ENCODE measurements around the gene ZBTB18. TPM values are rescaled to one million over a fixed set of nuclear protein-coding genes. Genes with fewer than 3 reads are reported as not detected.

The ZBTB18 gene
- total and polyA plus RNA-seq, 2 of the 4 experiments (the other 2 are of a cell fraction): 10.0 to 16.0 TPM

DNA sequence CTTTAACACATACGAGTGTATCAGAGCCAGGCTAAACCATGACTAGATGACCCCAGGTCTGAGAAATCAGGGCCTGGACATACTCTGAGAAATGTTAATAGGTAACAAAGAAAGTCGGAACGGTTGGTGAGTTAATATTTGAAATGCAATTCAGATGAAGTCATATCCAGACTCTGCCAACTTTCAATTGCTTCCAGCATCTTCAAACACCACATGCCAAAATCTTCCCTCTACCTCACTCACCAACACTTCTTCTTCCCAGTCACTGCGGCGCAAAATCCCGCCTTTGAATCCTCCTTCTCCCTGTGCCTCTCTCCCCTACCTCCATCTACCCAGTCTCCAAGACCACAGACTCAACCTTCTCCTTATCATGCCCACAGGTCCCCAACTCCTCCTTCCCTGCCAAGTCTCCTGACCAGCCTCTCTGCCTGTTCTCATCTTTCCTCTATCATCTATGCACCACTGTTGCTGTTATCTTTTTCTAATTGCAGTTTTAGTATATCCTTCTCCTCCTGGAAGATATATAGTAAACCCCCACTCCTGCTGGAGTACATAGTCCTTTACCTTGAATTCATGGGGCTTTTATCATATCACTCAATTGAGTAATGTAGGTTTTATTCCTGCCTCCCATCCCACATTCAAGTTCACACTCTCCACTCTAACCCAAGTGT, 41.3 kb downstream of the ZBTB18 start:
- DNase-seq (peak; percentile 67), ATAC-seq (ENCODE audit: low read depth) (peak; percentile 40)
- H4K20me1 ChIP-seq (ENCODE audit: insufficient read depth, low read length): no peaks in the 10 kb centered on the region
- H2AK5ac ChIP-seq (ENCODE audit: low read depth, low read length): no peak overlapping the region
- no TSS peak for BruUV-seq (replicated peaks)
- H2BK20ac ChIP-seq (ENCODE audit: low read depth, low read length): no peak overlapping the region
- no peak overlapping the region for H3K9ac ChIP-seq (ENCODE audit: low read depth, low read length)
- ChIA-PET CTCF (no interaction called here), POLR2A (ENCODE audit: unreplicated experiment) (no interaction called here)
- in situ Hi-C loops (cut with MboI; ENCODE audit: low sequenced_read_pairs) (no loop called here), dilution Hi-C loops (cut with HindIII; ENCODE audit: low sequenced_read_pairs, unreplicated experiment) (no loop called here), intact Hi-C loops (cut with micrococcal nuclease) (no loop called here)
- no peaks in the 10 kb centered on the region for H3K36me3 ChIP-seq (ENCODE audit: control insufficient read depth, insufficient read depth, low read length)
- H3K56ac ChIP-seq (ENCODE audit: extremely low read depth, insufficient read depth, low read length): no peak overlapping the region
- H4K91ac ChIP-seq (ENCODE audit: insufficient read depth, low read depth, low read length): no peak overlapping the region
- 0 out of 2 replicates have a peak, but pooled peaks cover 3% of the 10 kb centered on the region for H3K9me1 ChIP-seq (ENCODE audit: insufficient read depth, low read length)
- 0 out of 2 replicates have a peak overlapping the region, but pooled peaks have one; percentile 52 for H2BK120ac ChIP-seq (ENCODE audit: low read depth, low read length)
- H3K4me1 ChIP-seq (ENCODE audit: control insufficient read depth, insufficient read depth, low read length): peaks cover 2% of the 10 kb centered on the region
- TF ChIP-seq NFE2L2 (IDR thresholded peaks at IDR 0.05; ENCODE audit: low read depth, low read length) (no peak), MAZ (IDR thresholded peaks at IDR 0.05; ENCODE audit: borderline replicate concordance, low read depth, low read length) (no peak), CEBPB (IDR thresholded peaks at IDR 0.05; ENCODE audit: low read depth, low read length) (no peak), RCOR1 (IDR thresholded peaks at IDR 0.05; ENCODE audit: insufficient replicate concordance, low read length) (no peak), RFX5 (IDR thresholded peaks at IDR 0.05; ENCODE audit: low read depth, low read length) (no peak), CHD1 (IDR thresholded peaks at IDR 0.05; ENCODE audit: low read depth, low read length) (no peak), MXI1 (IDR thresholded peaks at IDR 0.05; ENCODE audit: borderline replicate concordance, low read depth, low read length) (no peak), POLR2A (IDR thresholded peaks at IDR 0.05; ENCODE audit: low read depth, low read length) (no peak), FOS (IDR thresholded peaks at IDR 0.05; ENCODE audit: low read depth, low read length) (no peak), MAFK (IDR thresholded peaks at IDR 0.05; ENCODE audit: low read depth, low read length) (no peak), RAD21 (IDR thresholded peaks at IDR 0.05; ENCODE audit: low read length) (no peak), SMC3 (IDR thresholded peaks at IDR 0.05; ENCODE audit: low read depth, low read length) (no peak), BHLHE40 (IDR thresholded peaks at IDR 0.05; ENCODE audit: low read depth, low read length) (no peak)
- TF ChIP-seq, protein P1, sequence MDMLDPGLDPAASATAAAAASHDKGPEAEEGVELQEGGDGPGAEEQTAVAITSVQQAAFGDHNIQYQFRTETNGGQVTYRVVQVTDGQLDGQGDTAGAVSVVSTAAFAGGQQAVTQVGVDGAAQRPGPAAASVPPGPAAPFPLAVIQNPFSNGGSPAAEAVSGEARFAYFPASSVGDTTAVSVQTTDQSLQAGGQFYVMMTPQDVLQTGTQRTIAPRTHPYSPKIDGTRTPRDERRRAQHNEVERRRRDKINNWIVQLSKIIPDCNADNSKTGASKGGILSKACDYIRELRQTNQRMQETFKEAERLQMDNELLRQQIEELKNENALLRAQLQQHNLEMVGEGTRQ (IDR thresholded peaks at IDR 0.05; ENCODE audit: low read depth, low read length): no peak
- TF ChIP-seq, protein P2, sequence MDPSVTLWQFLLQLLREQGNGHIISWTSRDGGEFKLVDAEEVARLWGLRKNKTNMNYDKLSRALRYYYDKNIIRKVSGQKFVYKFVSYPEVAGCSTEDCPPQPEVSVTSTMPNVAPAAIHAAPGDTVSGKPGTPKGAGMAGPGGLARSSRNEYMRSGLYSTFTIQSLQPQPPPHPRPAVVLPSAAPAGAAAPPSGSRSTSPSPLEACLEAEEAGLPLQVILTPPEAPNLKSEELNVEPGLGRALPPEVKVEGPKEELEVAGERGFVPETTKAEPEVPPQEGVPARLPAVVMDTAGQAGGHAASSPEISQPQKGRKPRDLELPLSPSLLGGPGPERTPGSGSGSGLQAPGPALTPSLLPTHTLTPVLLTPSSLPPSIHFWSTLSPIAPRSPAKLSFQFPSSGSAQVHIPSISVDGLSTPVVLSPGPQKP (IDR thresholded peaks at IDR 0.05; ENCODE audit: borderline replicate concordance, low read depth, low read length): no peak
- TF ChIP-seq, protein P3, sequence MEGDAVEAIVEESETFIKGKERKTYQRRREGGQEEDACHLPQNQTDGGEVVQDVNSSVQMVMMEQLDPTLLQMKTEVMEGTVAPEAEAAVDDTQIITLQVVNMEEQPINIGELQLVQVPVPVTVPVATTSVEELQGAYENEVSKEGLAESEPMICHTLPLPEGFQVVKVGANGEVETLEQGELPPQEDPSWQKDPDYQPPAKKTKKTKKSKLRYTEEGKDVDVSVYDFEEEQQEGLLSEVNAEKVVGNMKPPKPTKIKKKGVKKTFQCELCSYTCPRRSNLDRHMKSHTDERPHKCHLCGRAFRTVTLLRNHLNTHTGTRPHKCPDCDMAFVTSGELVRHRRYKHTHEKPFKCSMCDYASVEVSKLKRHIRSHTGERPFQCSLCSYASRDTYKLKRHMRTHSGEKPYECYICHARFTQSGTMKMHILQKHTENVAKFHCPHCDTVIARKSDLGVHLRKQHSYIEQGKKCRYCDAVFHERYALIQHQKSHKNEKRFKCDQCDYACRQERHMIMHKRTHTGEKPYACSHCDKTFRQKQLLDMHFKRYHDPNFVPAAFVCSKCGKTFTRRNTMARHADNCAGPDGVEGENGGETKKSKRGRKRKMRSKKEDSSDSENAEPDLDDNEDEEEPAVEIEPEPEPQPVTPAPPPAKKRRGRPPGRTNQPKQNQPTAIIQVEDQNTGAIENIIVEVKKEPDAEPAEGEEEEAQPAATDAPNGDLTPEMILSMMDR (conservative IDR thresholded peaks at IDR 0.05; ENCODE audit: low read depth, low read length): no peak
- H3K14ac ChIP-seq (replicated peaks; ENCODE audit: low read depth, low read length): no peak overlapping the region
- H2AFZ ChIP-seq (replicated peaks; ENCODE audit: low read length, poor library complexity): peak overlapping the region; percentile 59
- H3K79me1 ChIP-seq (ENCODE audit: low read depth in 1 of 2, low read length in 2 of 2): no peaks in the 10 kb centered on the region
- H3K9me3 ChIP-seq (ENCODE audit: control insufficient read depth, insufficient read depth, low read length): peaks cover 3% of the 10 kb centered on the region; the same call in 1 of the 2 replicates
- H4K5ac ChIP-seq (ENCODE audit: low read depth, low read length): no peak overlapping the region
- H3K27me3 ChIP-seq (ENCODE audit: control insufficient read depth, insufficient read depth, low read length): peaks cover 2% of the 10 kb centered on the region; the same call in 1 of the 2 replicates
- no peak overlapping the region for H2AK9ac ChIP-seq (replicated peaks; ENCODE audit: low read depth, low read length, poor library complexity)
- no peak overlapping the region for H3K4me2 ChIP-seq (ENCODE audit: low read depth, low read length)
- no peak overlapping the region for H4K8ac ChIP-seq (ENCODE audit: low read depth in 2 of 2, low read length in 2 of 2)
- 93 to 100% methylated on average over 2 to 3 of the region's 6 CpGs for WGBS, 2 experiments (ENCODE audit: extremely low coverage in 2 of 2, insufficient read length in 1 of 2)
- H3K27ac ChIP-seq (ENCODE audit: insufficient read depth, low read length): no peak overlapping the region
- no peak overlapping the region for H3K4me3 ChIP-seq (ENCODE audit: insufficient read depth, low read depth, low read length)
- no peak overlapping the region for H2BK5ac ChIP-seq (ENCODE audit: low read depth, low read length, poor library complexity, severe bottlenecking)
- no peak overlapping the region; the same call in 1 of the 2 replicates for H3K18ac ChIP-seq (ENCODE audit: low read depth, low read length)
- H2BK15ac ChIP-seq (ENCODE audit: low read depth, low read length): no peak overlapping the region
- H3K4ac ChIP-seq (ENCODE audit: low read depth, low read length): no peak overlapping the region
- no peak overlapping the region for H3K23ac ChIP-seq (ENCODE audit: low read depth, low read length)

Data from IMR-90 (cell line).